GM11168 (cell line): ENCODE results near the gene FBXO33.
"Not testable (repeated sequence)": the region's sequence is repeated elsewhere in the genome, so short reads cannot be mapped to it uniquely, and the experiment has no call there.

Experiments used
- in situ Hi-C: fragments of 300-500 bp; cut with MboI; formaldehyde crosslinking; loops from one replicate; pipeline ENCODE4 v1.12.0; 2022; ENCODE audit warnings: low sequenced_read_pairs; ENCODE audit not compliant: unreplicated experiment

FBXO33 gene

GRCh38 chr14:39381366-39381765, 50.9 kb downstream of the FBXO33 start:
- in situ Hi-C loops = no loop called here

DNA sequence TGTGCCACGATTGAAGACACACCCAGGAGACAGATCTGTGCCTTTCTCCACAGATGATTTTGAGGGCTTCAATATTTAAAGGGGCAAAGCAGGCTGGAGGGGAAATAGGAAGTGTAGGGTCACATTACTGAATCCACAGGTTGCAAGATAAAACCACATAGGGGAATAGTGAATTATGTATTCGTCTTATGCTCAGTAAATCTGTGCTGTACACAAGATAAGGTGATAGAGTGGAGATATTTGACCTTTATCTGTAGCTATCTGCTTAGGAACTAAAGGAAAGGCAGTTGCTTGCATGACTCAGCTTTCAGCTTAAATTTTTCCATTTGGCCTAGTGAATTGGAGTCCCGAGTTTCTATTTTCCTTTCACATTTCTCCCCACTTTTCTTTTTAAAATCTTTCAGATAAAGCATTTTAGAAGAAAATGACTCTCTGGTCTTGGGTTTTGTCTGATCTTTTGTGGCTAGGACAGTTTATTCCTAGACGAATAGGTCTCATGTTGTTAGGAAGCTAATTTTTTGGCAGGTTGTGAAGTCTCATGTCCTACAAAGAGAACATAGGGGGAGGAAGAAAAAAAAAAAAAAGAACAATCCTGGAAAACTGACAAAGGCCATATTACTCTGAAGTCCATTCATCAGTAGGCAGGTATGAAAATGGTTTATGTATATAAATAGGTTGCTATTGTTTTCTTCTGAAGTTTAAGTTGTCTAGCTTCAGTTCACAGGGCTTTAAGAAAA, 55.4 kb downstream of the FBXO33 start:
- in situ Hi-C loops = no loop called here

- in situ Hi-C loops = no loop called here
Observed at GRCh38 chr14:39374851-39375250, 57.4 kb downstream of the FBXO33 start.

DNA sequence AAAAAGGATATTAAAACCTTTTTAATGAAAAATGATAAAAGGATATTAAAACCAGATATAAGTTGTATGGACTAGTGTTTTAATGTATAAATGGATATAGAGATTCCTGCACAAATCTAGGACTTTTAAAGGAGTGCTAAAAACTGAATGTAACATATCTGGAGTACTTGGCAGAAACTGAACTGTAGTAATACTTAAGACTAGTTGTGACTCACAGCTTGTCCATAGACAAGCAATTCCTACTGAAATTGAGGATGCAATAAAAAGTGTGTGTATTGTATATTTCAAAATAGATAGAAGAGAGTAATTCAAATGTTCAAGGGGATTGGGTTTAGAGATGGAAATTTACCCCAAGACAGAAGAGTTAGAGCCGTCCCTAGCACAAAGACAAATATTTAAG, 59.6 kb downstream of the FBXO33 start:
- in situ Hi-C loops = no loop called here

DNA sequence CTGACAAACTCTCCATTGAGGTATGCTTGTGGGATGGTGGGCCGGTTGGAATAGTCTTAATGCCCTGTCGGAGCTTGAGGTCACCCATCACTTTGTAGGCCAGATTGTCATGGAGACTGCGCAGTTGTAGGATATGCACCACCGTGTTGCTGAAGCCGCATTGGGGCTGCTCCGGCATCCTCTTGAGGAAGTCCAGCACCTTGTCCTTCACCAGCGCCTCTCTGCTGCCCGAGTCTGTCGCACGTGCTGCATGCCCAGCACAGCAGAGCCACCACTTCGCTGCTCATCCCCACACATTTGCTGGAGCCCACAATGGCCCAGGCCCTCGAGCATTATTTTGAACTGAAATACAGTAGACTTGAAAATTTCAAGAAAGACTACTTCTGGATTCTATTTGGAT, 61.8 kb downstream of the FBXO33 start:
- in situ Hi-C loops = no loop called here

- in situ Hi-C loops = no loop called here
Observed at GRCh38 chr14:39369029-39369428, 63.2 kb downstream of the FBXO33 start.

GRCh38 chr14:39368261-39368959, 63.8 kb downstream of the FBXO33 start:
- in situ Hi-C loops = no loop called here

DNA sequence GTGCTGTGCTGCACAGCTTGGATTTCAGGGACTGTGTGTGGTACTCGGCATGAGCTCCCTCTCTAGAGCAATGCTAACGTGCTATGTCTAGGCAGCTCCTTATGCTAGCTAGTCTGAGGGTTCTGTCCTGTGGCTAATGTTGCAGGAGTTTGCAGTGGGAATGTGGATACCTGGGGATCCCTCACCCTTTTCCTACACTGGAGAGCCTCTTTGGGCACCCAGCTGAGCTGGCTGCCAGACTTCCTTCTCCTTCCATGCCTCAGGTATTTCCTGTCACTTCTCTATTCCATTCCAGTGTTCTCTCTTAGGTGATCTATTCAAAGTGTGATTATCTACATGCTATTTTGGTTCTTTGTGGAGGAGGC, 64.9 kb downstream of the FBXO33 start:
- in situ Hi-C loops = no loop called here

DNA sequence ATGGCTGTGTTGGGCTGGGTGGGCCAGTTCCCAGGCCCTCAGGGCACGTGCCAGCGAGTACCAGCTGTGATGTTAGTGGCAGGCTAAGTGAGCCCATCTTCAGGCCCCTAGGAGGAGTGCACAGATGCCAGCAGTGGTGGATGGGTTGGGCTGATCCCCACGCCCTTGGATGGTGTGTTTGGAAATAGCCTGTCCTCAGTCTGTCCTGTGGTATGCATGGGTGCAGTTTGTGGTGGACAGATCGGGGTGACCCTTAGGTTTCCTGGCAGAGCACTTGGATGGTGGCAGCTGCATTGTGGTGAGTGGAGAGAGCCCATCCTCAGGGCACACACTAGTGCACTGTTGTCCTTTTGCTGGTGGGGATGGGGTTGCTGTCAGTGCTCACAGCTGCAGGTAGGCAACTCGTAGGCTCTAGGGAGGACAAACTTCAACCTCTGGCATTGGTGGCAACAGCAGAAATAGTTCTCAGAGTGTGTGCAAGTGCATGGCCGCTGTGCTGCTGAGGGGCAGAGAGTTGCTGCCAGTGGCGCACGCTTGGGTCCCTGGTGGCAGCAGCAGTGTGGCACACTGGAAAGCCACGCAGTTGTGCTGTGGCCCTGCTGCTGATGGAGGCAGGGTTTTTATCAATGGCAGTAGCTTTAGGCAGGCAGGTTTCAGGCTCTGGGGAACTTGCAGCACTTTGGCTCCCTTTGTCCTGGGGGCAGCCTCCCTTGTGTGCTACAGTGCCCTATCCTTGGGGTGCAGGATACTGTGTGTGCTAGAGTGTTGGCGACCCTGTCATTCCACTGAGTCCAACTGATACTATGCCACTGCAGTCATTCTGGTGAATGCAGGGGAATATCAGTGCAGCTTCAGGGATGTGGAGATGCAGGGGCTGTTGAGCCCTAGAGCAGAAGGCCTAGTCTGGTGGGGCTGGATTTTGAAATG, 65.5 kb downstream of the FBXO33 start:
- in situ Hi-C loops = no loop called here

GRCh38 chr14:39365354-39365753, 66.9 kb downstream of the FBXO33 start:
- in situ Hi-C loops = no loop called here

DNA sequence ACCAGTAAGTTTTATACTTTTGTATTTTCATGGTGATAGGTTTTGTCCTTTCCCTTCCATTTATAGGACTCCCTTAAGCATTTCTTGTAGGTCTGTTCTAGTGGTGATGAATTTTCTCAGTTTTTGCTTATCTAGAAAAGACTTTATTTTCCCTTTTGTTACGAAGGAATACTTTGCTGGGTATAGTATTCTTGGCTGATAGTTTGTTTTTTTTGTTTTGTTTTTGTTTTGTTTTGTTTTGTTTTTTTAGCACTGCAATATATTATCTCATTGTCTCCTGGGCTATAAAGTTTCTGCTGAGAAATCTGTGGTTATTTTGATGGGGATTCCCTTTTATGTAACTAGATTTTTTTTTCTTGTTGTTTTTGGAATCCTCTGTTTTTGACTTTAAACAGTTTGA, 67.7 kb downstream of the FBXO33 start:
- in situ Hi-C loops = no loop called here

GRCh38 chr14:39361556-39361955, 70.7 kb downstream of the FBXO33 start:
- in situ Hi-C loops = not testable (repeated sequence)

- in situ Hi-C loops = no loop called here
Observed at GRCh38 chr14:39360316-39360715, 71.9 kb downstream of the FBXO33 start.

DNA sequence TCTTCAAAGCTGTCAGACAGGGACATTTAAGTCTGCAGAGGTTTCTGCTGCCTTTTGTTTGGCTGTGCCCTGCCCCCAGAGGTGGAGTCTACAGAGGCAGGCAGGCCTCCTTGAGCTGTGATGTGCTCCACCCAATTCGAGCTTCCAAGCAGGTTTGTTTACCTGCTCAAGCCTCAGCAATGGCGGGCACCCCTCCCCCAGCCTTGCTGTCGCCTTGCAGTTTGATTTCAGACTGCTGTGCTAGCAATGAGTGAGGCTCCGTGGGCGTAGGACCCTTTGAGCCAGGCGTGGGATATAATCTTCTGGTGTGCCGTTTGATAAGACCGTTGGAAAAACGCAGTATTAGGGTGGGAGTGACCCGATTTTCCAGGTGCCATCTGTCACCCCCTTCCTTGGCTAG, 73.2 kb downstream of the FBXO33 start:
- in situ Hi-C loops = not testable (repeated sequence)

GRCh38 chr14:39351708-39352107, 80.5 kb downstream of the FBXO33 start:
- in situ Hi-C loops = no loop called here

DNA sequence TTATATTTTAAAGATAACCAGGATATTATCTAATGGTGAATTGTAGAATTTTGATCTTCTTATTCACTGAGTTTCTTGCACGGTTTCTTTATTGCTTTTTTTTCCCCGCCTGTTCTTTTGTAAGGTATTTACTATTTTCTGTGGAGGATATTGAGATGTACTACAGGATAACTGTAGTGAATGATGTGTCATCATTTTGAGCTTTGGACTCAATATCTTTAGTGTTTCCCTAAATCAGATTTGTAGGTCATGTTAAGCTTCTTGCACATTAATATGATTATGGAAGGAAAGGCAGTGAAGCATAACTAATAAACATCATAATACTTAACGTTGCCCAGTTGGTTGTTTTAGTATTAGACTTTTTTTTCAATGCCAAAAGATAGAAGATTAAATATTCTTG, 81.4 kb downstream of the FBXO33 start:
- in situ Hi-C loops = no loop called here
